ENCODE data around the gene MRPL51.

The MRPL51 gene

DNA sequence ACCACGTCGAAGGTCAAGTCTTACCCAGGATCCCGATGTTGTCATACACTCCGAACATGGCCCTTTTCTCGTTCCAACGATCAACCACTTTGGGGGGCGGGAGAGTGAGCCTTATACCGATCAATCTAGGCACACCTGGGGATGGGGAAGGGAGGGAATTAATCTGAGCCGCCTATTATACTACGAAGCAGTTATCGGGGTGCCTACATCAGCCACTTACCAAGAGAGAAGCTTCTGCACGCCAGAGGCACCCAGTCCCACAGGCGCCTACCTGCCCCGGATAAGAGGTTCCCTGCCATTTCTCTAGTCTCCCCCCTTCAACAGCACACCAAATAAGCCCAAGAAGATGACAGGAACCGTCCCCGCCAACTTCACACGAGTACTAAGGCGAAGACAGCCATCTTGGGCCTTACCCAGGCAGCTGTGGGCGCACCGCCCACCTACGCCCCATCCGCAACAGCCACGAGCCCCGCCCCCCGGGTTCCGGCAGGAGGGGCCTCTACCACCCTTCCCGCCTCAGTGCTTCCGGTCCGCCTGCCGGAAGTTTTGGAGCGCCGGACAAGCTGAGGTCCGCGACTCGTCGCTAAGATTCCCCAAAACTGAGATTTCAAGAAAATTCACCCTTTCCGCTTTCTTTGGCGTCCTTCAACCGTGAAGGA lies at the start of gene MRPL51:
MRPL51 (minus strand) TSS at position 425 of the 659 bp plus-strand sequence; CDS start at position 299, 126 bp downstream.
- peak; percentile 99 for DNase-seq

DNA sequence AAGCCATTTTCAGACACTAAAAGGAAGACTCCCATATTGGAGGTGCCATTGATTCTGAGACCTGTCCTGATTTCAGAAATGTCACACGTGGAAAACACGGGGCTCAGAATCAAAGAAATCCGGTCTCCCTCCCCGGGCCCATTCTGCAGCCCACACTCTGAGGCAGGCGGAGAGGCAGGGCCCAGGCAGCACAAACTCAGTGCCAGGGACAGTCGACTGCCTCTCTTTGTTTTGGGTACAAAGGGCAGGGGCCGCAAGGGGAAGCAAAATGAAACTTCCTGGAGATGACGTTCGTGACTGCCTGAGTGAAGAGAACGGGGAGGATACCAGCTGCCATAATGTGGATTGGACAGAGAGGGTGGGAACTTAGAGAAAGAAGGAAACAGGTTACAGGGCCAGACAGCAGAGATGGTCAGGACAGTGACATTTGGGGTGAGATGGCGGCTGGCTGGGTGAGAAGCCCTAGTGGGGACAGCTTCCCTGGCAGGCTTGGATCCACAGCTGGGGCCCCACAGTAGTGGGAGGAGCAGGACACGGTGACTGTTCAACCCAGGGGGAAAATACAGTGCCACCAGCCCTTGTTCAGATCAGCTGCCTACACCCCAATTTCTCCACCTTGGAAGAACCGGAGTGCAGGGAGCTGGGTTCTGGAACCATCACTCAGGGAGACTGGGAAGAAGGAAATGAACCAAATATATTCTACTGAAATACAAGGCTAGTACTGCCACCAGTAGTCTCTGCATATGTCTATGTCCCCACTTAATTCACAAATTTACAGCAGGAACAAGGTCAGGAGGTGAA lies 49.3 kb upstream of the MRPL51 start:
- DNase-seq: no peak

DNA sequence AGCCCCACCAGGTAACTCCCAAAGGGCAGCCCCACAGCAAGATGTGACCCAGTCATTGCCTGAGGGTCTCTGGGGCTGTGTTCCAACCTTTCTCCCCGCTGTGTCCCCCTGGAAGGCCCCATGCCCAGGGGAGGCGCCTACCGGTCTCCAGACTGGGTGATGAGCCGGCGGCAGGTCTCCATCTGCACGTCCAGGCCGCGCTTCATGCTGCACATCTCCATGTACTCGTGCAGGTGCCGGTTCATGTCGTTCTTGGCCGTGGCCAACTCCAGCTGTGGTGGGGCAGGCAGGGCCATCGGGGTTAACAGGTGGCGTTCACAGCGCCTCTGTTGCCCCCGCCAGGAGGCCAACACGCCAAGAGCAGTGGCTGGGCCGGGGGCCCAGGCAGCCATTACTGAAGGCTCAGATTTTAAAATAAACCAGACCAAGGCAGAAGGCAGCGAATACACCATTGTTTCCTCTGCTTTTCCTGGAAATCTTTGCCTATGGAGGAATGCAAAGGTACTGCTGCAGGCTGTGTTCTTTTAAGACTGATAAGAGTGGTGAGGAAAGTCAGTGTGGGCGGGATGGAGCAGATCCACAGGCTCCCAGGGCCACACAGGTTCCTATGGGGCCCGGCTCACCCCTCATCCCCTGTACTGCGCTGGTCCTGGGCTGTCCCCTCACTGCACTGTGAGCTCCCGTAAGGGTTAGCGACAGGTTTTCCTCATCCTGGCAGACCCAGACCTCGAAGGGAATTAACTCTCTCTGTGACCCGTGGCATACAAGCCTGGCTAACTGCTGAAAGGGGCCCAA lies 48.5 kb upstream of the MRPL51 start:
- no peak for DNase-seq

DNA sequence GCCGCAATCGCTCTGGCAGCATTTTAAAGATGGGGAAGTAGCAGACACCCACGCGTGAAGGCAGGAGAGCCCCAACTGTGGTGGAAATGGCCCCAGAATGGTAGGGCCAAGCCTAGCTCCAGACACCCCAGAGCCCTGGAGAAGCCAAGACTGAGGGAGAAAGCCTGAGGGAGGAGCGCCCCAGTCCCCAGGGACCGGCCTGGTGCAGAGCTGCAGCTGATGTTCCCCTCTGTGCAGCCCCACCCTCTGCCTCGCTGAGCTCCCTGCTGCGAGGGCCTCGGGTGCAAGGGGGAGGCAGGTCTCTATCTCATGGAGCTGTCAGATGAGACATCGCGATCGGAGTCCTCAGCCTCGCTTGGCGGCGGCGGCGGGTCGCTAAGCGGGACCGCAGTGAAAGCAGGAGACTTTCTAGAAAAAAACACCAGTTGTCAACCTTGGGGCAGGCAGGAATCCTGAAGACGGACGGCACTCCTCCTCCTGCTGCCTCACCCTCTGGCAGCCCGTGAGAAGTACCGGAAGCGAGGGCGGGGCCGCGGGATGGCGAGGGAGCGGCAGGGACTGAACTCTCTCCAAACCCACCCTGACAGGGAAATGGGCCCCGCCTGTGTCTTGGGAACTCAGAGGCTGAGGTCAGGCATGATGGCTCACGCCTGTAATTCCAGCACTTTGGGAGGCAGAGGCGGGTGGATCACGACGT lies 47.3 kb upstream of the MRPL51 start:
- peak; percentile 82 for DNase-seq

DNA sequence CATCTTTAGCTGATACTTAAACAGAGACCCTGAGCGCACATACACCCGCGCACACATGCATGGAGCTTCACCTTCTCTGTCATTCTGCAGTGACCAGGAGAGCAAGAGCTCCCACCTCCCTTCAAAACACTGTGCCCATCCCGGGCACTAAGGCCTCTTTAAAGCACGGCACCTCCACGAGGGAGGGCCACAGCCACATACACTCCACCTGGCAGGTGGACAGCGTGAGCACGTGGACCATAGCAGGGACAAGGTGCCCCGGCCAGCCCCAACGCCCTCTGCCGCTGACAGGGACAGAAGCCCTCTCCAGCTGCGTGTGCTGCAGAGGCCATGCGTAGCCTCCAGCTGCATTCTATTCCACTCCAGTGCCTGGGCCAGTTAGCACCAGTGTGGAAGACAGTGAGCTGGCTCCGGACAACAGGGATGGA lies 46.7 kb upstream of the MRPL51 start:
- DNase-seq: no peak

DNA sequence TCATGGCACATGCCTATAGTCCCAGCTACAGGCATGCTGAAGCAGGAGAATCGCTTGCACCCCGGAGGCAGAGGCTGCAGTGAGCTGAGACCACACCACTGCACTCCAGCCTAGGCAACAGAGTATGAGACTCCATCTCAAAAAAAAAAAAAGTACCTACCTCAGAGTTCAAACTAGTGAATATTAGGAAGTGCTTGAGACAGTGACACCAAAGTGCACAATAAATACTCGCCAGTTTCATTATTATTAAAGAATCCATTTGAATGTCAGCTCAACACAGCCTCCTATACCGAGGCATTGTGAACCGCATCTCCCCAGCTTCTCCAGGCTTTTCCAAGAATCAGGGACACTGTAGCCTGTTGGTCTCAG lies 46.2 kb upstream of the MRPL51 start:
- peak; percentile 37 for DNase-seq

DNA sequence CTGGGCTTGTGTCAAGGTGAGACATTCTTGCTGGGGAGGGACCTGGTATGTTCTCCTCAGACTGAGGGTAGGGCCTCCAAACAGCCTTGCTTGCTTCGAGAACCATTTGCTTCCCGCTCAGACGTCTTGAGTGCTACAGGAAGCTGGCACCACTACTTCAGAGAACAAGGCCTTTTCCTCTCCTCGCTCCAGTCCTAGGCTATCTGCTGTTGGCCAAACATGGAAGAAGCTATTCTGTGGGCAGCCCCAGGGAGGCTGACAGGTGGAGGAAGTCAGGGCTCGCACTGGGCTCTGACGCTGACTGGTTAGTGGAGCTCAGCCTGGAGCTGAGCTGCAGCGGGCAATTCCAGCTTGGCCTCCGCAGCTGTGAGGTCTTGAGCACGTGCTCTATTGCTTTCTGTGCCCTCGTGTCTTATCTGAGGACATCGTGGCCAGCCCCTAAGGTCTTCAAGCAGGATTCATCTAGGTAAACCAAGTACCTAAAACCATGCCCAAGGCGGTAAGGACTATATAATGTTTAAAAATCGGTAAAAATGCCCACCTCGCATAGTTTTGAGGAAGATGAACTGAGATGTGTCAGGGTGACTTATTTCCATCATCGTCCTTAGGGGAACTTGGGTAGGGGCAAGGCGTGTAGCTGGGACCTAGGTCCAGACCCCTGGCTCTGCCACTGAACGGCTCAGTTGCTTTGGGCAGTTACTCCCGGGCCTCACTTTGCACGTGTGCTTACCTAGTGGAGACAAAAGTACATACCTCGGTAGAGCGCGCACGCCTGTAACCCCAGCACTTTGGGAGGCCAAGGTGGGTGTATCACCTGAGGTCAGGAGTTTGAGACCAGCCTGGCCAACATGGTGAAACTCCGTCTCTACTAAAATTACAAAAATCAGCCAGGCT lies 45.6 kb upstream of the MRPL51 start:
- DNase-seq: peak; percentile 59

DNA sequence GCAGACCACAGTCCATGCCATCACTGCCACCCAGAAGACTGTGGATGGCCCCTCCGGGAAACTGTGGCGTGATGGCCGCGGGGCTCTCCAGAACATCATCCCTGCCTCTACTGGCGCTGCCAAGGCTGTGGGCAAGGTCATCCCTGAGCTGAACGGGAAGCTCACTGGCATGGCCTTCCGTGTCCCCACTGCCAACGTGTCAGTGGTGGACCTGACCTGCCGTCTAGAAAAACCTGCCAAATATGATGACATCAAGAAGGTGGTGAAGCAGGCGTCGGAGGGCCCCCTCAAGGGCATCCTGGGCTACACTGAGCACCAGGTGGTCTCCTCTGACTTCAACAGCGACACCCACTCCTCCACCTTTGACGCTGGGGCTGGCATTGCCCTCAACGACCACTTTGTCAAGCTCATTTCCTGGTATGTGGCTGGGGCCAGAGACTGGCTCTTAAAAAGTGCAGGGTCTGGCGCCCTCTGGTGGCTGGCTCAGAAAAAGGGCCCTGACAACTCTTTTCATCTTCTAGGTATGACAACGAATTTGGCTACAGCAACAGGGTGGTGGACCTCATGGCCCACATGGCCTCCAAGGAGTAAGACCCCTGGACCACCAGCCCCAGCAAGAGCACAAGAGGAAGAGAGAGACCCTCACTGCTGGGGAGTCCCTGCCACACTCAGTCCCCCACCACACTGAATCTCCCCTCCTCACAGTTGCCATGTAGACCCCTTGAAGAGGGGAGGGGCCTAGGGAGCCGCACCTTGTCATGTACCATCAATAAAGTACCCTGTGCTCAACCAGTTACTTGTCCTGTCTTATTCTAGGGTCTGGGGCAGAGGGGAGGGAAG lies 44.7 kb upstream of the MRPL51 start:
- peak; percentile 94 for DNase-seq

DNA sequence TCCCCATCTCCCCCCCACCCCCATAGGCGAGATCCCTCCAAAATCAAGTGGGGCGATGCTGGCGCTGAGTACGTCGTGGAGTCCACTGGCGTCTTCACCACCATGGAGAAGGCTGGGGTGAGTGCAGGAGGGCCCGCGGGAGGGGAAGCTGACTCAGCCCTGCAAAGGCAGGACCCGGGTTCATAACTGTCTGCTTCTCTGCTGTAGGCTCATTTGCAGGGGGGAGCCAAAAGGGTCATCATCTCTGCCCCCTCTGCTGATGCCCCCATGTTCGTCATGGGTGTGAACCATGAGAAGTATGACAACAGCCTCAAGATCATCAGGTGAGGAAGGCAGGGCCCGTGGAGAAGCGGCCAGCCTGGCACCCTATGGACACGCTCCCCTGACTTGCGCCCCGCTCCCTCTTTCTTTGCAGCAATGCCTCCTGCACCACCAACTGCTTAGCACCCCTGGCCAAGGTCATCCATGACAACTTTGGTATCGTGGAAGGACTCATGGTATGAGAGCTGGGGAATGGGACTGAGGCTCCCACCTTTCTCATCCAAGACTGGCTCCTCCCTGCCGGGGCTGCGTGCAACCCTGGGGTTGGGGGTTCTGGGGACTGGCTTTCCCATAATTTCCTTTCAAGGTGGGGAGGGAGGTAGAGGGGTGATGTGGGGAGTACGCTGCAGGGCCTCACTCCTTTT lies 44.0 kb upstream of the MRPL51 start:
- peak; percentile 30 for DNase-seq

DNA sequence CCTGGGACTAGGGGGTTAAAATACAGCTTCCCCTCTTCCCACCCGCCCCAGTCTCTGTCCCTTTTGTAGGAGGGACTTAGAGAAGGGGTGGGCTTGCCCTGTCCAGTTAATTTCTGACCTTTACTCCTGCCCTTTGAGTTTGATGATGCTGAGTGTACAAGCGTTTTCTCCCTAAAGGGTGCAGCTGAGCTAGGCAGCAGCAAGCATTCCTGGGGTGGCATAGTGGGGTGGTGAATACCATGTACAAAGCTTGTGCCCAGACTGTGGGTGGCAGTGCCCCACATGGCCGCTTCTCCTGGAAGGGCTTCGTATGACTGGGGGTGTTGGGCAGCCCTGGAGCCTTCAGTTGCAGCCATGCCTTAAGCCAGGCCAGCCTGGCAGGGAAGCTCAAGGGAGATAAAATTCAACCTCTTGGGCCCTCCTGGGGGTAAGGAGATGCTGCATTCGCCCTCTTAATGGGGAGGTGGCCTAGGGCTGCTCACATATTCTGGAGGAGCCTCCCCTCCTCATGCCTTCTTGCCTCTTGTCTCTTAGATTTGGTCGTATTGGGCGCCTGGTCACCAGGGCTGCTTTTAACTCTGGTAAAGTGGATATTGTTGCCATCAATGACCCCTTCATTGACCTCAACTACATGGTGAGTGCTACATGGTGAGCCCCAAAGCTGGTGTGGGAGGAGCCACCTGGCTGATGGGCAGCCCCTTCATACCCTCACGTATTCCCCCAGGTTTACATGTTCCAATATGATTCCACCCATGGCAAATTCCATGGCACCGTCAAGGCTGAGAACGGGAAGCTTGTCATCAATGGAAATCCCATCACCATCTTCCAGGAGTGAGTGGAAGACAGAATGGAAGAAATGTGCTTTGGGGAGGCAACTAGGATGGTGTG lies 43.1 kb upstream of the MRPL51 start:
- DNase-seq: peak; percentile 30

DNA sequence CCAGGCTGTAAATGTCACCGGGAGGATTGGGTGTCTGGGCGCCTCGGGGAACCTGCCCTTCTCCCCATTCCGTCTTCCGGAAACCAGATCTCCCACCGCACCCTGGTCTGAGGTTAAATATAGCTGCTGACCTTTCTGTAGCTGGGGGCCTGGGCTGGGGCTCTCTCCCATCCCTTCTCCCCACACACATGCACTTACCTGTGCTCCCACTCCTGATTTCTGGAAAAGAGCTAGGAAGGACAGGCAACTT lies 42.6 kb upstream of the MRPL51 start:
- DNase-seq: no peak

DNA sequence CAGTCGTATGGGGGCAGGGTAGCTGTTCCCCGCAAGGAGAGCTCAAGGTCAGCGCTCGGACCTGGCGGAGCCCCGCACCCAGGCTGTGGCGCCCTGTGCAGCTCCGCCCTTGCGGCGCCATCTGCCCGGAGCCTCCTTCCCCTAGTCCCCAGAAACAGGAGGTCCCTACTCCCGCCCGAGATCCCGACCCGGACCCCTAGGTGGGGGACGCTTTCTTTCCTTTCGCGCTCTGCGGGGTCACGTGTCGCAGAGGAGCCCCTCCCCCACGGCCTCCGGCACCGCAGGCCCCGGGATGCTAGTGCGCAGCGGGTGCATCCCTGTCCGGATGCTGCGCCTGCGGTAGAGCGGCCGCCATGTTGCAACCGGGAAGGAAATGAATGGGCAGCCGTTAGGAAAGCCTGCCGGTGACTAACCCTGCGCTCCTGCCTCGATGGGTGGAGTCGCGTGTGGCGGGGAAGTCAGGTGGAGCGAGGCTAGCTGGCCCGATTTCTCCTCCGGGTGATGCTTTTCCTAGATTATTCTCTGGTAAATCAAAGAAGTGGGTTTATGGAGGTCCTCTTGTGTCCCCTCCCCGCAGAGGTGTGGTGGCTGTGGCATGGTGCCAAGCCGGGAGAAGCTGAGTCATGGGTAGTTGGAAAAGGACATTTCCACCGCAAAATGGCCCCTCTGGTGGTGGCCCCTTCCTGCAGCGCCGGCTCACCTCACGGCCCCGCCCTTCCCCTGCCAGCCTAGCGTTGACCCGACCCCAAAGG lies 42.1 kb upstream of the MRPL51 start:
- DNase-seq: peak; percentile 87

DNA sequence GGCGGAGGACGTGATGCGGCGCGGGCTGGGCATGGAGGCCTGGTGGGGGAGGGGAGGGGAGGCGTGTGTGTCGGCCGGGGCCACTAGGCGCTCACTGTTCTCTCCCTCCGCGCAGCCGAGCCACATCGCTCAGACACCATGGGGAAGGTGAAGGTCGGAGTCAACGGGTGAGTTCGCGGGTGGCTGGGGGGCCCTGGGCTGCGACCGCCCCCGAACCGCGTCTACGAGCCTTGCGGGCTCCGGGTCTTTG lies 41.6 kb upstream of the MRPL51 start:
- DNase-seq: no peak

DNA sequence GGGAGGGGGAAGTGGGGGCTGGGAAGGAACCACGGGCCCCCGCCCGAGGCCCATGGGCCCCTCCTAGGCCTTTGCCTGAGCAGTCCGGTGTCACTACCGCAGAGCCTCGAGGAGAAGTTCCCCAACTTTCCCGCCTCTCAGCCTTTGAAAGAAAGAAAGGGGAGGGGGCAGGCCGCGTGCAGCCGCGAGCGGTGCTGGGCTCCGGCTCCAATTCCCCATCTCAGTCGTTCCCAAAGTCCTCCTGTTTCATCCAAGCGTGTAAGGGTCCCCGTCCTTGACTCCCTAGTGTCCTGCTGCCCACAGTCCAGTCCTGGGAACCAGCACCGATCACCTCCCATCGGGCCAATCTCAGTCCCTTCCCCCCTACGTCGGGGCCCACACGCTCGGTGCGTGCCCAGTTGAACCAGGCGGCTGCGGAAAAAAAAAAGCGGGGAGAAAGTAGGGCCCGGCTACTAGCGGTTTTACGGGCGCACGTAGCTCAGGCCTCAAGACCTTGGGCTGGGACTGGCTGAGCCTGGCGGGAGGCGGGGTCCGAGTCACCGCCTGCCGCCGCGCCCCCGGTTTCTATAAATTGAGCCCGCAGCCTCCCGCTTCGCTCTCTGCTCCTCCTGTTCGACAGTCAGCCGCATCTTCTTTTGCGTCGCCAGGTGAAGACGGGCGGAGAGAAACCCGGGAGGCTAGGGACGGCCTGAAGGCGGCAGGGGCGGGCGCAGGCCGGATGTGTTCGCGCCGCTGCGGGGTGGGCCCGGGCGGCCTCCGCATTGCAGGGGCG lies 41.0 kb upstream of the MRPL51 start, which contains the start of gene GAPDH:
GAPDH (plus strand) TSS at position 595 of the 772 bp plus-strand sequence. CDS start 316 bp downstream, outside the sequence.
- DNase-seq: peak; percentile 99

DNA sequence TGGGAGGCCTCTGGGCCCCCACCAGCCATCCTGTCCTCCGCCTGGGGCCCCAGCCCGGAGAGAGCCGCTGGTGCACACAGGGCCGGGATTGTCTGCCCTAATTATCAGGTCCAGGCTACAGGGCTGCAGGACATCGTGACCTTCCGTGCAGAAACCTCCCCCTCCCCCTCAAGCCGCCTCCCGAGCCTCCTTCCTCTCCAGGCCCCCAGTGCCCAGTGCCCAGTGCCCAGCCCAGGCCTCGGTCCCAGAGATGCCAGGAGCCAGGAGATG lies 40.5 kb upstream of the MRPL51 start:
- no peak for DNase-seq

DNA sequence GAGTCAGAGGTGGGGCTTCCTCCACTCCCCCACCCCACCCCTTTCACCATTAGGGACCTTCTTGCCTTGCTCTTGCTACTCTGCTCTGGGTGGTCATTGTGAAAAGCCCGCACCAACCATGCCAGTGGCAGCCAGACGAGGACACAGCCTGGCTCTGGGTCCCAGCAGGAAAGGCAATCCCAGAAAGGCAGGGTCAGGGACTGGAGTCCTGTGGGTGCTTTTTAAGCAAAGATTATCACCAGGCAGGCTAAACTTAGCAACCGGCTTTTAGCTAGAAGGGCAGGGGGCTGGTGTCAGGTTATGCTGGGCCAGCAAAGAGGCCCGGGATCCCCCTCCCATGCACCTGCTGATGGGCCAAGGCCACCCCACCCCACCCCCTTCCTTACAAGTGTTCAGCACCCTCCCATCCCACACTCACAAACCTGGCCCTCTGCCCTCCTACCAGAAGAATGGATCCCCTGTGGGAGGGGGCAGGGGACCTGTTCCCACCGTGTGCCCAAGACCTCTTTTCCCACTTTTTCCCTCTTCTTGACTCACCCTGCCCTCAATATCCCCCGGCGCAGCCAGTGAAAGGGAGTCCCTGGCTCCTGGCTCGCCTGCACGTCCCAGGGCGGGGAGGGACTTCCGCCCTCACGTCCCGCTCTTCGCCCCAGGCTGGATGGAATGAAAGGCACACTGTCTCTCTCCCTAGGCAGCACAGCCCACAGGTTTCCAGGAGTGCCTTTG lies 40.0 kb upstream of the MRPL51 start:
- DNase-seq: peak; percentile 83

DNA sequence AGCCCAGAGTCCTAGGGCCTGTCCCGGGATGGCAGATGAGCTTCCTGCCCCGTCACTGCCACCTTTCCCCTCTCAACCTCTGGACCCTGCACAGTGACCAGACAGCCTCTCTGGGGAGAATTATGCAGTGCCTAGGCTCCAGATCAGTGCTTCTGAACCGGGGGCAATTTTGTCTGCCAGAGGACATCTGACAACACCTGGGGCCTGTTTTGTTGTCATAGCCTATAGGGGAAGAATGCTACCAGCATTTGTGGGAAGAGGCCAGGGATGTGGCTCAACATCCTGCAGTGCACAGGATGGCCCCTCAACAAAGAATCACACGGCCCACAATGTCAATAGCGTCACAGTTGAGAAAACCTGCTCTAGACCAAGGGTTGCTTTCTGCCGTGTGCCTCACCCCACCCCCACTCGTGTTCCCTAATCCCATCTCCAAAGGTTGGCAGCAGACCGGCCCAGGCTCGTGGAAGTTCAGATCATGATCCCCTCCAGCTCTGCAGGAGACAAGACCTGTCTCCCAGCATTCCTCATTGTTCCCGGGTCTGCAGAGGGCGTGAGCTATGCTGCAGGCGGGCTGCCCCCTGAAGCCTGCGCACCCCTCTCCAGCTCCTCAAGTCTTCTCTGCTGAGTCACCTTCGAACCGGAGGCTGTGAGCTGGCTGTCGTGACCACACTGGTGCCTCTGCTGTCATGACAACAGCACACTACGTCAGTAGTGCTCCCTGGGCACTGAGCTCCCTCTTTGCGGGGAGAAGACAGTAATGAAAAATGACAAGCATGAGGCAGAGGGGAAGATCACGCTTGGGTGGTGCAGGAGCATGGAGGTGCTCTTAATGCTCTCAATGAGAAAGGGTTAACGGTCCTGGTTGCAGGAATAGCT lies 39.2 kb upstream of the MRPL51 start:
- DNase-seq: peak; percentile 97

All from hematopoietic multipotent progenitor cell treated with erythropoietin and hydrocortisone succinate and interleukin-3 and kit ligand, for 4 days (in vitro differentiated cells).